A549 (cell line): ENCODE measurements around the gene LTBP3. TPM values are rescaled to one million over a fixed set of nuclear protein-coding genes. Genes with fewer than 3 reads are reported as not detected.
A peak's percentile ranks its signal among the peaks of the same experiment; 100 is the strongest.

Source experiments
- ATAC-seq, 2 experiments: fragments of 200-7000 bp in 1 of 2; fragments of >200 bp in 1 of 2; cut with Nextera tagmentation in 1 of 2; cut with Tn5 transposase in 1 of 2; 3 replicates each; pipeline versions ENCODE4 v1.8.0 to v1.9.1; 2018 to 2020; ENCODE audit warnings: mild to moderate bottlenecking in 1 of 2, moderate library complexity in 1 of 2
- CTCF ChIA-PET: fragments of 300-600 bp; sonication (Branson Sonifier 250); formaldehyde crosslinking; extraction: SDS; loops from one replicate; lab custom pipeline; 2021; ENCODE audit warnings: antibody characterized with exemption, inconsistent platforms; lab: Yijun Ruan, JAX
- POLR2A ChIA-PET: fragments of 350-600 bp; formaldehyde crosslinking; extraction: SDS; loops from one replicate; lab custom pipeline; 2021; ENCODE audit warnings: antibody characterized with exemption, inconsistent platforms; lab: Yijun Ruan, JAX
- DNase-seq, 2 experiments: peaks; one replicate each; pipeline versions ENCODE4 v3.0.0 to v3.0.0-alpha.2; 2011 to 2016; ENCODE audit warnings: low read depth in 1 of 2, low spot score in 1 of 2
- FAIRE-seq: peaks from 2 replicates; lab custom pipeline; 2011; peaks lifted over from hg19 to GRCh38; lab: Jason Lieb, UNC
- H3K27ac ChIP-seq, 2 experiments: fragments of >200 bp; sonication (Bioruptor Twin); formaldehyde crosslinking; 3 replicates each; pipeline ENCODE4 v1.5.1; 2016 to 2017
- H3K4me1 ChIP-seq: fragments of >200 bp; sonication (Bioruptor Twin); formaldehyde crosslinking; 3 replicates; pipeline ENCODE4 v1.6.1; 2016
- H3K4me2 ChIP-seq: fragments of >200 bp; sonication (Bioruptor Twin); formaldehyde crosslinking; 3 replicates; pipeline ENCODE4 v1.6.1; 2016
- H3K4me3 ChIP-seq: fragments of >200 bp; sonication (Bioruptor Twin); formaldehyde crosslinking; 3 replicates; pipeline ENCODE4 v1.5.1; 2016
- H3K9me3 ChIP-seq: fragments of >200 bp; sonication (Bioruptor Twin); formaldehyde crosslinking; 3 replicates; pipeline ENCODE4 v1.6.1; 2016
- BHLHE40 ChIP-seq: IDR thresholded peaks from 2 replicates; pipeline ENCODE4 v1.6.1; 2012; ENCODE audit warnings: low read depth, low read length, inconsistent platforms
- CHD4 ChIP-seq: fragments of 200-600 bp; sonication (generic); IDR thresholded peaks from 2 replicates; pipeline ENCODE4 v1.6.1; 2016; ENCODE audit warnings: antibody characterized with exemption, mild to moderate bottlenecking, borderline replicate concordance
- FOXS1 ChIP-seq: fragments of 250-450 bp; sonication (Bioruptor Pico); IDR thresholded peaks from 2 replicates; pipeline ENCODE4 v1.5.0; 2020; ENCODE audit warnings: mild to moderate bottlenecking, moderate library complexity
- HDAC2 ChIP-seq: fragments of 200-600 bp; sonication (generic); IDR thresholded peaks from 2 replicates; pipeline ENCODE4 v1.6.1; 2016
- HES2 ChIP-seq: fragments of >200 bp; sonication (Bioruptor Twin); formaldehyde crosslinking; IDR thresholded peaks from 2 replicates; pipeline ENCODE4 v1.6.1; 2016
- HOXA7 ChIP-seq: fragments of 250-450 bp; sonication (Bioruptor Pico); IDR thresholded peaks from 2 replicates; pipeline ENCODE4 v1.5.0; 2020; ENCODE audit warnings: mild to moderate bottlenecking, moderate library complexity
- JUN ChIP-seq, 2 experiments: fragments of >200 bp; sonication (Bioruptor Twin); formaldehyde crosslinking; IDR thresholded peaks; 2 replicates in 1 of 2; 3 replicates in 1 of 2; pipeline ENCODE4 v1.6.1; 2016 to 2017
- KDM1A ChIP-seq: fragments of 200-600 bp; sonication (generic); IDR thresholded peaks from 2 replicates; pipeline ENCODE4 v1.6.1; 2016; ENCODE audit warnings: low read depth, mild to moderate bottlenecking
- MAFK ChIP-seq: fragments of 450-650 bp; IDR thresholded peaks from 2 replicates; pipeline ENCODE4 v1.6.1; 2014; ENCODE audit not compliant: partially characterized antibody
- NFE2L2 ChIP-seq: fragments of 150-350 bp; conservative IDR thresholded peaks from 2 replicates; pipeline ENCODE4 v1.6.1; 2014; ENCODE audit warnings: low read length
- NPAS2 ChIP-seq: fragments of 250-450 bp; sonication (Bioruptor Pico); IDR thresholded peaks from 2 replicates; pipeline ENCODE4 v1.8.0; 2022; ENCODE audit warnings: mild to moderate bottlenecking, moderate library complexity, borderline replicate concordance
- POLR2AphosphoS2 ChIP-seq: conservative IDR thresholded peaks from 2 replicates; pipeline ENCODE4 v1.6.1; 2012; ENCODE audit warnings: low read length, improper control_type of control experiment, inconsistent platforms
- RARB ChIP-seq: fragments of 250-450 bp; sonication (Bioruptor Pico); IDR thresholded peaks from 2 replicates; pipeline ENCODE4 v1.8.0; 2021; ENCODE audit warnings: mild to moderate bottlenecking, moderate library complexity
- REST ChIP-seq: fragments of 200-600 bp; sonication (generic); IDR thresholded peaks from 2 replicates; pipeline ENCODE4 v1.6.1; 2016; ENCODE audit warnings: antibody characterized with exemption, mild to moderate bottlenecking, moderate library complexity
- SREBF2 ChIP-seq: fragments of 450-650 bp; IDR thresholded peaks from 2 replicates; pipeline ENCODE4 v1.6.1; 2014; ENCODE audit warnings: mild to moderate bottlenecking, moderate library complexity
- TFCP2L1 ChIP-seq: fragments of 250-450 bp; sonication (Bioruptor Pico); IDR thresholded peaks from 2 replicates; pipeline ENCODE4 v1.5.0; 2021; ENCODE audit warnings: mild to moderate bottlenecking
- ZC3H11A ChIP-seq: fragments of 450-650 bp; IDR thresholded peaks from 2 replicates; pipeline ENCODE4 v1.6.1; 2014; ENCODE audit warnings: antibody characterized with exemption, mild to moderate bottlenecking
- WGBS: methylation state at CpG from one replicate; pipeline ENCODE4 v1.1.6; 2017; ENCODE audit errors: missing lambda C conversion rate; 5-methylcytosine and 5-hydroxymethylcytosine counted together
- polyA plus RNA-seq, 4 experiments: library from polyadenylated mRNA; depleted of rRNA in 3 of 4; stranded (reverse); fragments of >200 nt; fragmentation: RNase III in 1 of 4; extraction: RNeasy Plus Mini Kit Qiagen cat#74134 plus additional on column Dnase treatment in 1 of 4; gene quantifications; 2 replicates in 3 of 4; 3 replicates in 1 of 4; pipeline ENCODE4 v1.2.3, GENCODE V29; 2011 to 2017
- TF ChIP-seq, protein P1 (sequence below): fragments of >200 bp; sonication (Bioruptor Twin); formaldehyde crosslinking; IDR thresholded peaks from 3 replicates; pipeline ENCODE4 v1.6.1; 2016
- TF ChIP-seq, protein P2 (sequence below): fragments of 250-450 bp; sonication (Bioruptor Pico); IDR thresholded peaks from 2 replicates; pipeline ENCODE4 v1.5.0; 2021; ENCODE audit warnings: mild to moderate bottlenecking, moderate library complexity, borderline replicate concordance
- TF ChIP-seq, protein P3 (sequence below): fragments of >200 bp; sonication (Bioruptor Twin); formaldehyde crosslinking; IDR thresholded peaks from 3 replicates; pipeline ENCODE4 v1.5.1; 2016

LTBP3 gene
- polyA plus RNA-seq, 2 of the 4 experiments (the other 2 are of a cell fraction): 28.6 to 123 TPM

DNA sequence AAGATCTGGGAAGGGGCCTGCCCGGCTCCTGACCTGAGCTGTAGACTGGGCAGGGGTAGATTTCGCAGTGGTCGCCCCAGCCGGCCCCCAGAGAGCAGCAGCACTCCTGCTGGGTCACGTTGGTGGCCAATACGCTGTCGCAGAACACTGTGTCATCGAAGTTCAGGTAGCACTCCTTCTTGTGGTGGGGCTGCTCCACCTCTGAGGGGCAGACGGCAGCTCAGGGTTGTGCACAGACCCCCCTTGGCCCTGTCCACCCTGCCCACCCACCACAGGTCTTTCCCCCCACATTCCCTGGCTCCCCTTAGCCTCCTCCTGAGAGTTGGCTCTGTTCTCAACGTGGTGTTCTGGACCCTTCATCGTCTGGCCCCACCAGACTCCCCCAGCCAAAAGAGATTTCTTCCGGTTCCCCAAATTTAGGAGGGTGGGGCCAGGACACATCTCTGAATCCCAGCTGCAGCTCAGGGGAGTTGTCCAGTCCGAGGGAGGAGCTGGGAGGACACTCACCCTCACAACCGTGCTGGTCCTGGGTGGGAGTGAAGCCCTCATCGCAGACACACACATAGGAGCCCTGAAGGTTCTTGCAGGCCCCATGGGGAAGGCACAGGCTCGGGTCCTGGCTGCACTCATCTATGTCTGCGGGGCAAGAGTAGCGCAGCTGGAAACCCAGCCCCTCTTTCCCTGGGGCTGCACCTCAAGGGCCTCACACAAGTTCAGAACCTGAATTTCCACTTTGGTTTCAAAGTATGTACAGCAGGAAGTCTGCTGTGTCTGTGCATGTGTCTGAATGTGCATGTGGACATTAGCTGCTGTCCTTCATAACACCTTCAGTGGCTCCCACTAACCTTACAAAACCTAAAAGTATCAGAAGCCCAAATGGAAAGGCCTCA is 16.8 kb downstream of the LTBP3 start:
- H3K9me3 ChIP-seq: no peaks in the 10 kb centered on the region
- H3K4me2 ChIP-seq: peak overlapping the region; percentile 73
- ChIA-PET CTCF (interaction anchor here (0.6 to 15.3 kb wide), 31 partner anchors 8 to 320 kb away, joined by 3 to 393 read pairs (median 5); partner anchors contain the start of genes EHBP1L1, FAM89B, KCNK7 and LTBP3), POLR2A (interaction anchor here (0.7 to 4.5 kb wide), 4 partner anchors 8 to 29 kb away, joined by 3 to 23 read pairs (median 5); partner anchors contain the start of gene ZNRD2)
- no peak for TF ChIP-seq POLR2AphosphoS2
- no peak for TF ChIP-seq MAFK
- TF ChIP-seq TFCP2L1: no peak
- no peak for TF ChIP-seq CHD4
- TF ChIP-seq FOXS1: no peak
- no peak for TF ChIP-seq BHLHE40
- TF ChIP-seq JUN (IDR thresholded peaks at IDR 0.05): no peak
- TF ChIP-seq NPAS2 (CRISPR knock-in tag): no peak
- no peak for TF ChIP-seq NFE2L2
- TF ChIP-seq, protein P1, sequence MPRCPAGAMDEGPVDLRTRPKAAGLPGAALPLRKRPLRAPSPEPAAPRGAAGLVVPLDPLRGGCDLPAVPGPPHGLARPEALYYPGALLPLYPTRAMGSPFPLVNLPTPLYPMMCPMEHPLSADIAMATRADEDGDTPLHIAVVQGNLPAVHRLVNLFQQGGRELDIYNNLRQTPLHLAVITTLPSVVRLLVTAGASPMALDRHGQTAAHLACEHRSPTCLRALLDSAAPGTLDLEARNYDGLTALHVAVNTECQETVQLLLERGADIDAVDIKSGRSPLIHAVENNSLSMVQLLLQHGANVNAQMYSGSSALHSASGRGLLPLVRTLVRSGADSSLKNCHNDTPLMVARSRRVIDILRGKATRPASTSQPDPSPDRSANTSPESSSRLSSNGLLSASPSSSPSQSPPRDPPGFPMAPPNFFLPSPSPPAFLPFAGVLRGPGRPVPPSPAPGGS: no peak
- no peak for TF ChIP-seq KDM1A
- no peak for TF ChIP-seq SREBF2
- no peak for TF ChIP-seq REST
- no peak for TF ChIP-seq HES2
- TF ChIP-seq RARB (CRISPR knock-in tag): no peak
- no peak for TF ChIP-seq HDAC2
- TF ChIP-seq, protein P2, sequence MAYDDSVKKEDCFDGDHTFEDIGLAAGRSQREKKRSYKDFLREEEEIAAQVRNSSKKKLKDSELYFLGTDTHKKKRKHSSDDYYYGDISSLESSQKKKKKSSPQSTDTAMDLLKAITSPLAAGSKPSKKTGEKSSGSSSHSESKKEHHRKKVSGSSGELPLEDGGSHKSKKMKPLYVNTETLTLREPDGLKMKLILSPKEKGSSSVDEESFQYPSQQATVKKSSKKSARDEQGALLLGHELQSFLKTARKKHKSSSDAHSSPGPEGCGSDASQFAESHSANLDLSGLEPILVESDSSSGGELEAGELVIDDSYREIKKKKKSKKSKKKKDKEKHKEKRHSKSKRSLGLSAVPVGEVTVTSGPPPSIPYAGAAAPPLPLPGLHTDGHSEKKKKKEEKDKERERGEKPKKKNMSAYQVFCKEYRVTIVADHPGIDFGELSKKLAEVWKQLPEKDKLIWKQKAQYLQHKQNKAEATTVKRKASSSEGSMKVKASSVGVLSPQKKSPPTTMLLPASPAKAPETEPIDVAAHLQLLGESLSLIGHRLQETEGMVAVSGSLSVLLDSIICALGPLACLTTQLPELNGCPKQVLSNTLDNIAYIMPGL: no peak
- TF ChIP-seq ZC3H11A: no peak
- TF ChIP-seq, protein P3, sequence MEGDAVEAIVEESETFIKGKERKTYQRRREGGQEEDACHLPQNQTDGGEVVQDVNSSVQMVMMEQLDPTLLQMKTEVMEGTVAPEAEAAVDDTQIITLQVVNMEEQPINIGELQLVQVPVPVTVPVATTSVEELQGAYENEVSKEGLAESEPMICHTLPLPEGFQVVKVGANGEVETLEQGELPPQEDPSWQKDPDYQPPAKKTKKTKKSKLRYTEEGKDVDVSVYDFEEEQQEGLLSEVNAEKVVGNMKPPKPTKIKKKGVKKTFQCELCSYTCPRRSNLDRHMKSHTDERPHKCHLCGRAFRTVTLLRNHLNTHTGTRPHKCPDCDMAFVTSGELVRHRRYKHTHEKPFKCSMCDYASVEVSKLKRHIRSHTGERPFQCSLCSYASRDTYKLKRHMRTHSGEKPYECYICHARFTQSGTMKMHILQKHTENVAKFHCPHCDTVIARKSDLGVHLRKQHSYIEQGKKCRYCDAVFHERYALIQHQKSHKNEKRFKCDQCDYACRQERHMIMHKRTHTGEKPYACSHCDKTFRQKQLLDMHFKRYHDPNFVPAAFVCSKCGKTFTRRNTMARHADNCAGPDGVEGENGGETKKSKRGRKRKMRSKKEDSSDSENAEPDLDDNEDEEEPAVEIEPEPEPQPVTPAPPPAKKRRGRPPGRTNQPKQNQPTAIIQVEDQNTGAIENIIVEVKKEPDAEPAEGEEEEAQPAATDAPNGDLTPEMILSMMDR: no peak
- TF ChIP-seq HOXA7 (CRISPR knock-in tag): no peak
- DNase-seq (no peak), FAIRE-seq (no peak), ATAC-seq (peak in 1 of 2 experiments; percentile 2; a peak in 4 of 6 replicates)
- peak overlapping the region; percentile 32; the same call in 1 of the 3 replicates for H3K4me3 ChIP-seq
- peaks cover 10% of the 10 kb centered on the region for H3K4me1 ChIP-seq
- WGBS: 67% methylated on average over 14 of the region's 18 CpGs
- H3K27ac ChIP-seq: peak overlapping the region; percentile 66 to 88; a peak in 5 of 6 replicates
